Bronchial epithelial cell (primary cell): ENCODE data around the gene SYTL5. TPM values are rescaled to one million over a fixed set of nuclear protein-coding genes. Genes with fewer than 3 reads are reported as not detected.

ENCODE experiments used
- DNase-seq: peaks from one replicate; pipeline ENCODE4 v3.0.0-alpha.2; 2010; ENCODE audit warnings: low read depth
- FAIRE-seq: peaks from 2 replicates; lab custom pipeline; 2011; peaks lifted over from hg19 to GRCh38; lab: Jason Lieb, UNC
- H3K27me3 ChIP-seq: 2 replicates; pipeline ENCODE4 v1.5.1; 2011; ENCODE audit warnings: low read length; ENCODE audit not compliant: control insufficient read depth, insufficient read depth
- H3K36me3 ChIP-seq: 2 replicates; pipeline ENCODE4 v1.5.1; 2011; ENCODE audit warnings: low read length; ENCODE audit not compliant: control insufficient read depth, insufficient read depth
- H3K4me3 ChIP-seq: 2 replicates; pipeline ENCODE4 v1.5.1; 2011; ENCODE audit warnings: mild to moderate bottlenecking, low read depth, low read length, control low read depth
- CTCF ChIP-seq: IDR thresholded peaks from 2 replicates; pipeline ENCODE4 v1.5.1; 2011; ENCODE audit warnings: mild to moderate bottlenecking, moderate library complexity, low read length, control low read depth, inconsistent platforms; ENCODE audit not compliant: insufficient read depth, severe bottlenecking
- total RNA-seq: library from RNA; depleted of rRNA; stranded (reverse); fragments of >200 nt; gene quantifications from 2 replicates; pipeline ENCODE4 v1.2.1, GENCODE V29; 2014

The SYTL5 gene
- total RNA-seq, 1 donor from 2014 or later = 1.3 TPM

GRCh38 chrX:38048886-38049285 is 42.5 kb downstream of the SYTL5 start:
- DNase-seq = no peak
- Histone ChIP-seq H3K4me3 (no peak overlapping the region), H3K27me3 (no peaks in the 10 kb centered on the region), H3K36me3 (no peaks in the 10 kb centered on the region)
- TF ChIP-seq CTCF = no peak
- FAIRE-seq = no peak

GRCh38 chrX:38050806-38051205 is 44.5 kb downstream of the SYTL5 start:
- no peak for TF ChIP-seq CTCF
- FAIRE-seq (no peak), DNase-seq (no peak)
- no peaks in the 10 kb centered on the region for H3K27me3 ChIP-seq
- H3K4me3 ChIP-seq = no peak overlapping the region
- H3K36me3 ChIP-seq = no peaks in the 10 kb centered on the region

GRCh38 chrX:38052096-38052495 is 45.7 kb downstream of the SYTL5 start:
- TF ChIP-seq CTCF = no peak
- H3K36me3 ChIP-seq = no peaks in the 10 kb centered on the region
- no peaks in the 10 kb centered on the region for H3K27me3 ChIP-seq
- no peak overlapping the region for H3K4me3 ChIP-seq
- peak; percentile 94 for DNase-seq
- FAIRE-seq = no peak

- TF ChIP-seq CTCF = no peak
- DNase-seq = peak; percentile 50
- no peaks in the 10 kb centered on the region for H3K36me3 ChIP-seq
- no peak for FAIRE-seq
- H3K4me3 ChIP-seq = no peak overlapping the region
- no peaks in the 10 kb centered on the region for H3K27me3 ChIP-seq
Measured at GRCh38 chrX:38055170-38055847, 49.0 kb downstream of the SYTL5 start.

GRCh38 chrX:38060331-38060878 is 54.1 kb downstream of the SYTL5 start:
- no peaks in the 10 kb centered on the region for H3K27me3 ChIP-seq
- no peak for DNase-seq
- H3K4me3 ChIP-seq = no peak overlapping the region
- no peak for TF ChIP-seq CTCF
- no peak for FAIRE-seq
- no peaks in the 10 kb centered on the region for H3K36me3 ChIP-seq
